ENCODE measurements around the gene LRP8.

DNA sequence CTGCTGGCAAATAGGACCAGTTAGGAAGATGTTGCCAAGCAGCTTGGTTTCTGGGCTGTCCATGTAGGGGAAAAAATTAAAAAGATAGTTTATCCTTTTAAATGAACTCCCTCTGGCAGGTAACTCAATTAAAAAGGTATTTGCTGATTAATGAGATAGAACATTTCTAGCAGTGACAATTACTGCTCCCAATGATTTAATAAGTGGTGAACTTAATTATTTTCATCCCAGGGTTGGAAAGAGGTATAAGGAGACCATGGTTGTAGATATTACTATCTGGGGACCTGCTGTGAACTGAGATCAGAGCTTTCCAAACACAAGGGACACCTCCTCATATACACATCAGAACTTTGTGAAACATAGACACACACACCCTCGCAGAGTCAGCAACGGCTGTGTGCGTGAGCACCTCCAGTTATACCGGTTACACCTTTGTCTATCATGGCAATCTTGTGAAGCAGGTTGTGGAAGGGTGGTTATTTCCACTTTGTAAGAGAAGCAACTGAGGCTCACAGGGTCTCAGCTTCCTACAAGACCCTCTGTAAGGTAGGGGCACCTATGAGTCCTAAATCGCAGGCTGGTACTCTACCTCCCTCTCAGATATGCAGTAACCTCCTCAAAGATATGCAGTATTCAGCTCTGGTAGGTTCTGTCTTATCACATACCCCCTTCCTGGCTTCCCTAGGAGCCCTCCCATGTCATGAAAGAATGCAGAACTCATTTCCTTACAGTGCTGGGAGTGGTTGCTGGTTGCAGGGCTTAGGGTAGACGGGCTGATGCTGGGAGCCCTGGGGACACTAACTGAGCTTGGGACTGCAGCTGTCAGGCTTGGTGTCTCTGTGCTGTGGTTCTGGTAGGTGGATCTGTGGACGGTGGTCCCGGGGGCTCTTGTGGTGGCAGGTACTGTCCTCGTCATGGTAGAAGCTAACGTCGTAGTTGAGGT, 71.1 kb downstream of the LRP8 start:
- TF ChIP-seq NFKBIZ (CRISPR knock-in tag; IDR thresholded peaks at IDR 0.05): no peak
- TF ChIP-seq ZNF10 (CRISPR knock-in tag; IDR thresholded peaks at IDR 0.05; ENCODE audit: borderline replicate concordance, low read depth): no peak
- no peak for TF ChIP-seq MAX (IDR thresholded peaks at IDR 0.05)
- no peak for TF ChIP-seq ZNF615 (CRISPR knock-in tag; IDR thresholded peaks at IDR 0.05; ENCODE audit: borderline replicate concordance)
- no peak for TF ChIP-seq GPBP1L1 (CRISPR knock-in tag; IDR thresholded peaks at IDR 0.05)
- no peak for TF ChIP-seq ZNF33A (CRISPR knock-in tag; IDR thresholded peaks at IDR 0.05; ENCODE audit: borderline replicate concordance)
- TF ChIP-seq MIXL1 (CRISPR knock-in tag; IDR thresholded peaks at IDR 0.05): no peak
- no peak for TF ChIP-seq EZH2 (conservative IDR thresholded peaks at IDR 0.05; ENCODE audit: low read depth, low read length)
- no peak for TF ChIP-seq POLR2A (IDR thresholded peaks at IDR 0.05; ENCODE audit: insufficient read depth in 1 of 2, low read depth in 2 of 2, low read length in 2 of 2)
- TF ChIP-seq, protein P1, sequence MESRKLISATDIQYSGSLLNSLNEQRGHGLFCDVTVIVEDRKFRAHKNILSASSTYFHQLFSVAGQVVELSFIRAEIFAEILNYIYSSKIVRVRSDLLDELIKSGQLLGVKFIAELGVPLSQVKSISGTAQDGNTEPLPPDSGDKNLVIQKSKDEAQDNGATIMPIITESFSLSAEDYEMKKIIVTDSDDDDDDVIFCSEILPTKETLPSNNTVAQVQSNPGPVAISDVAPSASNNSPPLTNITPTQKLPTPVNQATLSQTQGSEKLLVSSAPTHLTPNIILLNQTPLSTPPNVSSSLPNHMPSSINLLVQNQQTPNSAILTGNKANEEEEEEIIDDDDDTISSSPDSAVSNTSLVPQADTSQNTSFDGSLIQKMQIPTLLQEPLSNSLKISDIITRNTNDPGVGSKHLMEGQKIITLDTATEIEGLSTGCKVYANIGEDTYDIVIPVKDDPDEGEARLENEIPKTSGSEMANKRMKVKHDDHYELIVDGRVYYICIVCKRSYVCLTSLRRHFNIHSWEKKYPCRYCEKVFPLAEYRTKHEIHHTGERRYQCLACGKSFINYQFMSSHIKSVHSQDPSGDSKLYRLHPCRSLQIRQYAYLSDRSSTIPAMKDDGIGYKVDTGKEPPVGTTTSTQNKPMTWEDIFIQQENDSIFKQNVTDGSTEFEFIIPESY (CRISPR knock-in tag; IDR thresholded peaks at IDR 0.05): no peak
- no peak for TF ChIP-seq ATF7 (IDR thresholded peaks at IDR 0.05)
- TF ChIP-seq ATF7 (CRISPR knock-in tag; IDR thresholded peaks at IDR 0.05): no peak
- TF ChIP-seq, protein P2, sequence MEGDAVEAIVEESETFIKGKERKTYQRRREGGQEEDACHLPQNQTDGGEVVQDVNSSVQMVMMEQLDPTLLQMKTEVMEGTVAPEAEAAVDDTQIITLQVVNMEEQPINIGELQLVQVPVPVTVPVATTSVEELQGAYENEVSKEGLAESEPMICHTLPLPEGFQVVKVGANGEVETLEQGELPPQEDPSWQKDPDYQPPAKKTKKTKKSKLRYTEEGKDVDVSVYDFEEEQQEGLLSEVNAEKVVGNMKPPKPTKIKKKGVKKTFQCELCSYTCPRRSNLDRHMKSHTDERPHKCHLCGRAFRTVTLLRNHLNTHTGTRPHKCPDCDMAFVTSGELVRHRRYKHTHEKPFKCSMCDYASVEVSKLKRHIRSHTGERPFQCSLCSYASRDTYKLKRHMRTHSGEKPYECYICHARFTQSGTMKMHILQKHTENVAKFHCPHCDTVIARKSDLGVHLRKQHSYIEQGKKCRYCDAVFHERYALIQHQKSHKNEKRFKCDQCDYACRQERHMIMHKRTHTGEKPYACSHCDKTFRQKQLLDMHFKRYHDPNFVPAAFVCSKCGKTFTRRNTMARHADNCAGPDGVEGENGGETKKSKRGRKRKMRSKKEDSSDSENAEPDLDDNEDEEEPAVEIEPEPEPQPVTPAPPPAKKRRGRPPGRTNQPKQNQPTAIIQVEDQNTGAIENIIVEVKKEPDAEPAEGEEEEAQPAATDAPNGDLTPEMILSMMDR (CRISPR knock-in tag; IDR thresholded peaks at IDR 0.05): no peak
